Breast epithelium (tissue), 3 donors: ENCODE measurements around the gene RPS6KL1.

Source experiments
- POLR2A ChIP-seq: fragments of 450-650 bp; IDR thresholded peaks from one replicate; pipeline ENCODE4 v1.6.1; 2016; ENCODE audit warnings: antibody characterized with exemption, mild to moderate bottlenecking, moderate library complexity
- POLR2AphosphoS5 ChIP-seq, 3 donors: sonication (generic); formaldehyde crosslinking; IDR thresholded peaks; one replicate each; pipeline ENCODE4 v1.6.1; 2017; ENCODE audit warnings: antibody characterized with exemption in 3 of 3
- TF ChIP-seq, protein P1 (sequence below), 3 donors: fragments of 450-650 bp; IDR thresholded peaks; one replicate each; pipeline ENCODE4 v1.5.1; 2016 to 2017; ENCODE audit warnings: antibody characterized with exemption in 3 of 3, mild to moderate bottlenecking in 3 of 3, moderate library complexity in 3 of 3

DNA sequence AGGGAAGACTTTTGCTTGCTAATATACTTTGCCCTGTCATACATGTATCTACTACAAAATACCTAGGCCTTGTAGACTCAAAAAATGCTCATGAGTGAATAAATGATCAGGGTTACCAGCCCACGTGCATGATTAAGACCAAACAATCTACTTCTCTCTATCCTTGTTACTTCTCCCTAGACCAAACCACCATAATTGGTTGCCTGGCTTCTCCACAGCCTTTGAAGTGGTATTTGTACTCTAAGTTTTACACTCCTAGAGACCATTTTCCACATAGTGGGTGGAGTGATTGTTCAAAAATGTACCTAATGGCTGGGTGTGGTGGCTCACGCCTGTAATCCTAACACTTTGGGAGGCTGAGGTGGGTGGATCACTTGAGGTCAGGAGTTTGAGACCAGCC is 14.1 kb upstream of the RPS6KL1 start:
- TF ChIP-seq, protein P1, sequence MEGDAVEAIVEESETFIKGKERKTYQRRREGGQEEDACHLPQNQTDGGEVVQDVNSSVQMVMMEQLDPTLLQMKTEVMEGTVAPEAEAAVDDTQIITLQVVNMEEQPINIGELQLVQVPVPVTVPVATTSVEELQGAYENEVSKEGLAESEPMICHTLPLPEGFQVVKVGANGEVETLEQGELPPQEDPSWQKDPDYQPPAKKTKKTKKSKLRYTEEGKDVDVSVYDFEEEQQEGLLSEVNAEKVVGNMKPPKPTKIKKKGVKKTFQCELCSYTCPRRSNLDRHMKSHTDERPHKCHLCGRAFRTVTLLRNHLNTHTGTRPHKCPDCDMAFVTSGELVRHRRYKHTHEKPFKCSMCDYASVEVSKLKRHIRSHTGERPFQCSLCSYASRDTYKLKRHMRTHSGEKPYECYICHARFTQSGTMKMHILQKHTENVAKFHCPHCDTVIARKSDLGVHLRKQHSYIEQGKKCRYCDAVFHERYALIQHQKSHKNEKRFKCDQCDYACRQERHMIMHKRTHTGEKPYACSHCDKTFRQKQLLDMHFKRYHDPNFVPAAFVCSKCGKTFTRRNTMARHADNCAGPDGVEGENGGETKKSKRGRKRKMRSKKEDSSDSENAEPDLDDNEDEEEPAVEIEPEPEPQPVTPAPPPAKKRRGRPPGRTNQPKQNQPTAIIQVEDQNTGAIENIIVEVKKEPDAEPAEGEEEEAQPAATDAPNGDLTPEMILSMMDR (IDR thresholded peaks at IDR 0.05) = no peak
- TF ChIP-seq POLR2AphosphoS5 (IDR thresholded peaks at IDR 0.05) = no peak
- no peak for TF ChIP-seq POLR2A
